Parathyroid adenoma (tissue), 2 donors: ENCODE data around the gene TLR4.

Source experiments
- H2AFZ ChIP-seq: fragments of 300-600 bp; sonication (generic); one replicate; pipeline ENCODE4 v1.7.0; 2017; ENCODE audit warnings: antibody characterized with exemption, mild to moderate bottlenecking
- H3K27ac ChIP-seq: fragments of 300-600 bp; sonication (generic); one replicate; pipeline ENCODE4 v1.7.0; 2017
- H3K27me3 ChIP-seq: fragments of 300-600 bp; sonication (generic); one replicate; pipeline ENCODE4 v1.7.0; 2017; ENCODE audit warnings: low read length; ENCODE audit not compliant: control insufficient read depth, insufficient read depth
- H3K36me3 ChIP-seq: fragments of 300-600 bp; sonication (generic); one replicate; pipeline ENCODE4 v1.7.0; 2017; ENCODE audit warnings: low read length; ENCODE audit not compliant: control insufficient read depth, insufficient read depth
- H3K4me1 ChIP-seq: fragments of 300-600 bp; sonication (generic); one replicate; pipeline ENCODE4 v1.7.0; 2017; ENCODE audit warnings: control low read depth
- H3K4me2 ChIP-seq: fragments of 300-600 bp; sonication (generic); one replicate; pipeline ENCODE4 v1.7.0; 2017; ENCODE audit warnings: low read length
- H3K4me3 ChIP-seq: fragments of 300-600 bp; sonication (generic); one replicate; pipeline ENCODE4 v1.7.0; 2017; ENCODE audit warnings: low read depth, low read length
- H3K79me2 ChIP-seq: fragments of 300-600 bp; sonication (generic); one replicate; pipeline ENCODE4 v1.7.0; 2017; ENCODE audit warnings: control low read depth
- H3K9ac ChIP-seq: fragments of 300-600 bp; sonication (generic); one replicate; pipeline ENCODE4 v1.7.0; 2017; ENCODE audit warnings: mild to moderate bottlenecking
- H3K9me3 ChIP-seq: fragments of 300-600 bp; sonication (generic); one replicate; pipeline ENCODE4 v1.7.0; 2017; ENCODE audit warnings: low read length; ENCODE audit not compliant: control insufficient read depth
- TF ChIP-seq, protein P1 (sequence below): fragments of 300-600 bp; sonication (generic); IDR thresholded peaks from one replicate; pipeline ENCODE4 v1.7.0; 2017; ENCODE audit warnings: antibody characterized with exemption, mild to moderate bottlenecking
- donor health status: primary hyperparathyroidism.

TLR4 gene

DNA sequence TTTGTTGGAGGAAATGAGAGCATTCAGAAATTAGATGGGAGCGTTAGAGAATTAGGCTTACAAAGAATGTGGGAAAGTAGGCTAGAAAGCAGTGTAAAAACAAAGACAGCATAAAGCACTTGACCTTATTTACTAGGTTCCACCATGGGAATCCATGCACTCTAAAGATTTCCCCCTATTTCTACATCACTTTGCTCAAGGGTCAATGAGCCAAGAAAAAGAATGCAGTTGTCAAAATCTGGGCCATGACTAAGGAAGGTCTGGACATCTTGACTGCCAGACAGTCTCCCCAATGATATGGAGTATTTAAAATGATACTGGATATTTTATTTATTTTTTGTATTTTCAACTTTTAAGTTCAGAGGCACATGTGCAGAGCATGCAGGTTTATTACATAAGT, 3.4 kb downstream of the TLR4 start:
- H3K9ac ChIP-seq, result no peak overlapping the region
- H3K4me3 ChIP-seq, result no peak overlapping the region
- no peaks in the 10 kb centered on the region for H3K9me3 ChIP-seq
- no peak overlapping the region for H3K4me2 ChIP-seq
- TF ChIP-seq, protein P1, sequence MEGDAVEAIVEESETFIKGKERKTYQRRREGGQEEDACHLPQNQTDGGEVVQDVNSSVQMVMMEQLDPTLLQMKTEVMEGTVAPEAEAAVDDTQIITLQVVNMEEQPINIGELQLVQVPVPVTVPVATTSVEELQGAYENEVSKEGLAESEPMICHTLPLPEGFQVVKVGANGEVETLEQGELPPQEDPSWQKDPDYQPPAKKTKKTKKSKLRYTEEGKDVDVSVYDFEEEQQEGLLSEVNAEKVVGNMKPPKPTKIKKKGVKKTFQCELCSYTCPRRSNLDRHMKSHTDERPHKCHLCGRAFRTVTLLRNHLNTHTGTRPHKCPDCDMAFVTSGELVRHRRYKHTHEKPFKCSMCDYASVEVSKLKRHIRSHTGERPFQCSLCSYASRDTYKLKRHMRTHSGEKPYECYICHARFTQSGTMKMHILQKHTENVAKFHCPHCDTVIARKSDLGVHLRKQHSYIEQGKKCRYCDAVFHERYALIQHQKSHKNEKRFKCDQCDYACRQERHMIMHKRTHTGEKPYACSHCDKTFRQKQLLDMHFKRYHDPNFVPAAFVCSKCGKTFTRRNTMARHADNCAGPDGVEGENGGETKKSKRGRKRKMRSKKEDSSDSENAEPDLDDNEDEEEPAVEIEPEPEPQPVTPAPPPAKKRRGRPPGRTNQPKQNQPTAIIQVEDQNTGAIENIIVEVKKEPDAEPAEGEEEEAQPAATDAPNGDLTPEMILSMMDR, result no peak
- no peak overlapping the region for H2AFZ ChIP-seq
- H3K27me3 ChIP-seq, result no peaks in the 10 kb centered on the region
- H3K27ac ChIP-seq, result no peak overlapping the region
- no peaks in the 10 kb centered on the region for H3K36me3 ChIP-seq
- no peaks in the 10 kb centered on the region for H3K79me2 ChIP-seq
- no peaks in the 10 kb centered on the region for H3K4me1 ChIP-seq

DNA sequence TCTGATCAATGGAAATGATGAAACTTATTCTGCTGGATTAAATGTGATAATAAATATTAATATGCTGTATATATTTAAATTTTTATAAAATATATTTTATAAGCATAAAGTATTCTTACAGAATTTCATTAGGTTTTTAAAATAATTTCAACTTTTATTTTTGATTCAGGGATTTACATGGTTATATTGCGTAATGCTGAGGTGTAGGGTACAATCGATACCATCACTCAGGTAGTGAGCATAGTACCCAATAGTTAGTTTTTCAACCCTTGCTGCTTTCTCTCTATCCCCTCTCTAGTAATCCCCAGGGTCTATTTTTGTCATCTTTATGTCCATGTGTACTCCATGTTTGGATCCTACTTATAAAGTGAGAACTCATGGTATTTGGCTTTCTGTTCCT, 5.7 kb downstream of the TLR4 start:
- Histone ChIP-seq H3K27me3 (no peaks in the 10 kb centered on the region), H3K9ac (no peak overlapping the region), H3K4me2 (no peak overlapping the region), H3K4me1 (no peaks in the 10 kb centered on the region), H3K9me3 (no peaks in the 10 kb centered on the region), H2AFZ (no peak overlapping the region), H3K27ac (no peak overlapping the region), H3K79me2 (no peaks in the 10 kb centered on the region), H3K4me3 (no peak overlapping the region), H3K36me3 (no peaks in the 10 kb centered on the region)
- TF ChIP-seq, protein P1, result no peak

DNA sequence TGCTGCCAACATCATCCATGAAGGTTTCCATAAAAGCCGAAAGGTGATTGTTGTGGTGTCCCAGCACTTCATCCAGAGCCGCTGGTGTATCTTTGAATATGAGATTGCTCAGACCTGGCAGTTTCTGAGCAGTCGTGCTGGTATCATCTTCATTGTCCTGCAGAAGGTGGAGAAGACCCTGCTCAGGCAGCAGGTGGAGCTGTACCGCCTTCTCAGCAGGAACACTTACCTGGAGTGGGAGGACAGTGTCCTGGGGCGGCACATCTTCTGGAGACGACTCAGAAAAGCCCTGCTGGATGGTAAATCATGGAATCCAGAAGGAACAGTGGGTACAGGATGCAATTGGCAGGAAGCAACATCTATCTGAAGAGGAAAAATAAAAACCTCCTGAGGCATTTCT, 10.1 kb downstream of the TLR4 start:
- Histone ChIP-seq H3K4me2 (no peak overlapping the region), H3K27ac (no peak overlapping the region), H3K79me2 (no peaks in the 10 kb centered on the region), H3K9ac (no peak overlapping the region), H3K27me3 (no peaks in the 10 kb centered on the region), H3K4me3 (no peak overlapping the region), H3K36me3 (no peaks in the 10 kb centered on the region), H3K9me3 (no peaks in the 10 kb centered on the region), H3K4me1 (no peaks in the 10 kb centered on the region), H2AFZ (no peak overlapping the region)
- TF ChIP-seq, protein P1, result no peak

DNA sequence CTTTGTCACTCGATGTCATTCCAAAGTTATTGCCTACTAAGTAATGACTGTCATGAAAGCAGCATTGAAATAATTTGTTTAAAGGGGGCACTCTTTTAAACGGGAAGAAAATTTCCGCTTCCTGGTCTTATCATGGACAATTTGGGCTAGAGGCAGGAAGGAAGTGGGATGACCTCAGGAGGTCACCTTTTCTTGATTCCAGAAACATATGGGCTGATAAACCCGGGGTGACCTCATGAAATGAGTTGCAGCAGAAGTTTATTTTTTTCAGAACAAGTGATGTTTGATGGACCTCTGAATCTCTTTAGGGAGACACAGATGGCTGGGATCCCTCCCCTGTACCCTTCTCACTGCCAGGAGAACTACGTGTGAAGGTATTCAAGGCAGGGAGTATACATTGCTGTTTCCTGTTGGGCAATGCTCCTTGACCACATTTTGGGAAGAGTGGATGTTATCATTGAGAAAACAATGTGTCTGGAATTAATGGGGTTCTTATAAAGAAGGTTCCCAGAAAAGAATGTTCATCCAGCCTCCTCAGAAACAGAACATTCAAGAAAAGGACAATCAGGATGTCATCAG, 11.3 kb downstream of the TLR4 start:
- TF ChIP-seq, protein P1, result no peak

DNA sequence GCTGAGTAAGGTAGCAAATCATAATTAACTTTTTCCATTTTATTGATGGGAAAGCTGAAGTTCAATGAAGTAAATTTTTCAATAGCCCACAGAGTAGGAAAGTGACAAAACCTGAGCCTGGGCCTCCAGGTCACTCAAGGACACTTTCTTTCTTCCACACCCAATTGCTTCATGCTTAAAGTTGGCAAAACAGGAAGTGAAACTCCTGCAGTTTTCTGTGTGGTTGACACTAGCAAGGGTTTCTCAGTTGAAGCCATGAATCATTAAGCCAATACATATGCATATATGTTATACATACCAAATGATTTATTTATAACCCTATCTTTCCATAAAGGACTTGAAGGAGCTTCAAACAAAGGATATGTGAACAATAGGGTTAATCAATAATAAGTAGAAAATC, 13.9 kb downstream of the TLR4 start:
- Histone ChIP-seq H3K79me2 (no peaks in the 10 kb centered on the region), H2AFZ (no peak overlapping the region), H3K9me3 (no peaks in the 10 kb centered on the region), H3K4me3 (no peak overlapping the region), H3K4me2 (no peak overlapping the region), H3K27me3 (no peaks in the 10 kb centered on the region), H3K9ac (no peak overlapping the region), H3K36me3 (no peaks in the 10 kb centered on the region), H3K4me1 (no peaks in the 10 kb centered on the region), H3K27ac (no peak overlapping the region)
- TF ChIP-seq, protein P1, result no peak

More for the DNA sequence above, 11.3 kb downstream of the TLR4 start:
- Histone ChIP-seq H3K9me3 (no peaks in the 10 kb centered on the region), H3K79me2 (no peaks in the 10 kb centered on the region), H3K4me3 (no peak overlapping the region), H3K4me1 (no peaks in the 10 kb centered on the region), H3K4me2 (no peak overlapping the region), H3K27me3 (no peaks in the 10 kb centered on the region), H3K27ac (no peak overlapping the region), H3K9ac (no peak overlapping the region), H3K36me3 (no peaks in the 10 kb centered on the region), H2AFZ (no peak overlapping the region)
